ENCODE measurements around the gene RPS6KA4. TPM values are rescaled to one million over a fixed set of nuclear protein-coding genes. Genes with fewer than 3 reads are reported as not detected.

The RPS6KA4 gene
- polyA plus RNA-seq, 4 donors = 27.5 to 33.4 (median 29.3) TPM

DNA sequence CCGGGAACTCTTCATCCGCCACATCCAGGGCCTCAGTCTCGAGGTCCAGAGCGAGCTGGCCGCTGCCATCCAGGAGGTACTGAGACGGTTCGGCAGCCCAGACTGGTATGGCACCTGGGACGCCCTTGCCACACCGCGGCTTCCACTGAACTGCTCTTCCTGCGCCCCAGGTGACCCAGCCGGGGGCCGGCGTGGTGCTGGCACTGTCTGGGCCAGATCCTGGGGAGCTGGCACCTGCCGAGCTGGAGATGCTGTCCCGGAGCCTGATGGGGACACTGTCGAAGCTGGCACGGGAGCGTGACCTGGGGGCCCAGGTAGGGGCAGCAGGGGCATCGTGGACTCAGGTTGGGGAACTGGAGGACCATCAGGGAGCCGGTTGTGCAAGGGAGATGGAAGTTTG lies 17.5 kb upstream of the RPS6KA4 start:
- DNase-seq (no peak), FAIRE-seq (no peak)
- 83 to 87% (median 86%) methylated on average over 19 to 21 of the region's 21 CpGs for WGBS, 3 donors
- peaks cover 0 to 4% (median 0%) of the 10 kb centered on the region in 3 donors for H3K36me3 ChIP-seq (ENCODE audit: control insufficient read depth in 3 of 3, insufficient read depth in 2 of 3, low read depth in 1 of 3, low read length in 3 of 3)
- H3K27ac ChIP-seq (ENCODE audit: low read depth in 1 of 3, low read length in 2 of 3) = no peak overlapping the region
- peaks cover 0 to 23% (median 0%) of the 10 kb centered on the region in 3 donors for H3K27me3 ChIP-seq (ENCODE audit: control insufficient read depth in 3 of 3, insufficient read depth in 3 of 3, low read length in 3 of 3)
- H3K4me1 ChIP-seq (ENCODE audit: control insufficient read depth in 3 of 3, insufficient read depth in 2 of 3, low read depth in 1 of 3, low read length in 2 of 3) = peaks cover 0 to 35% (median 10%) of the 10 kb centered on the region in 3 donors
- no peaks in the 10 kb centered on the region for H3K9me3 ChIP-seq (ENCODE audit: control insufficient read depth in 2 of 2, insufficient read depth in 1 of 2, low read depth in 1 of 2, low read length in 1 of 2)
- H3K4me3 ChIP-seq (ENCODE audit: low read depth in 1 of 3, low read length in 3 of 3) = no peak overlapping the region

DNA sequence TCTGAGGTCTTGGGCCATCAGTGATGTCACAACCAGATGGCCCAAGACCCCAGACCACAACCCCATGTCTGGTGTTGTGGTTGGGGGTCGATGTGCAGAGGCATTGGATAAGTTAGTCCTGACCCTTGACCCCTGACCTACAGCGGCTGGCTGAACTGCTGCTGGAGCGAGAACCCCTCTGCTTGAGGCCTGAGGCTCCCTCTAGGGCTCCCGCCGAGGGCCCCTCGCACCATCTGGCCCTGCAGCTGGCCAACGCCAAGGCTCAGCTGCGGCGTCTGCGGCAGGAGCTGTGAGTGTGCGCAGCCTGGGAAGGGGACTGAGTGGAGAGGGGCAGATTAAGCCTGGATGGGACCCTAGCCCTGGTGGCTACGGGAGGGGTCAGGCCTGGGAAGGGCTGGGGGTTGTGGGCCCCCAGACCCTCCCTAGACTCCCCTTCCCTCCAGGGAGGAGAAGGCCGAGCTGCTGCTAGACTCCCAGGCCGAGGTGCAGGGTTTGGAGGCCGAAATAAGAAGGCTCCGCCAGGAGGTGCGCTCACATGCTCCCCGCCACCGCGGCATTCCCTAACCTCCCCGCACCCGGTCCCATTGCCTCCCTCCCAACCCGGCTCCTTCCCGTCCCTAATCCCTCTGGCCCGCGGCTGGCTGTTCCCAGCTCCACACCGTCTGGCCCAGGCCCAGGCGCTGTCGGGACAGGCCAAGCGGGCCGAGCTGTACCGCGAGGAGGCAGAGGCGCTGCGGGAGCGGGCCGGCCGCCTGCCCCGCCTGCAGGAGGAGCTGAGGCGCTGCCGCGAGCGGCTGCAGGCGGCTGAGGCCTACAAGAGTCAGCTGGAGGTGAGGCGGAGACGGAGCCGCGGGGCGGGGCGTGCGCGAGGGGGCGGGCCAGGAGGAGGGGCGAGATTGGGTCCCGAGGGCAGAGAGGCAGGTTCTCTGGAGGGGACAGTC lies 16.8 kb upstream of the RPS6KA4 start:
- H3K4me3 ChIP-seq (ENCODE audit: low read depth in 1 of 3, low read length in 3 of 3) = peak overlapping the region; percentile 17 to 39 (median 38)
- peaks cover 0 to 23% (median 0%) of the 10 kb centered on the region in 3 donors for H3K27me3 ChIP-seq (ENCODE audit: control insufficient read depth in 3 of 3, insufficient read depth in 3 of 3, low read length in 3 of 3)
- no peak for FAIRE-seq
- WGBS, 3 donors = 14 to 23% (median 18%) methylated on average over 47 to 55 of the region's 55 CpGs
- peaks cover 0 to 4% (median 0%) of the 10 kb centered on the region in 3 donors for H3K36me3 ChIP-seq (ENCODE audit: control insufficient read depth in 3 of 3, insufficient read depth in 2 of 3, low read depth in 1 of 3, low read length in 3 of 3)
- H3K9me3 ChIP-seq (ENCODE audit: control insufficient read depth in 2 of 2, insufficient read depth in 1 of 2, low read depth in 1 of 2, low read length in 1 of 2) = no peaks in the 10 kb centered on the region
- H3K27ac ChIP-seq (ENCODE audit: low read depth in 1 of 3, low read length in 2 of 3) = peak overlapping the region; percentile 2 to 28 (median 23)
- peak; percentile 91 to 95 for DNase-seq
- peaks cover 0 to 35% (median 10%) of the 10 kb centered on the region in 3 donors for H3K4me1 ChIP-seq (ENCODE audit: control insufficient read depth in 3 of 3, insufficient read depth in 2 of 3, low read depth in 1 of 3, low read length in 2 of 3)

DNA sequence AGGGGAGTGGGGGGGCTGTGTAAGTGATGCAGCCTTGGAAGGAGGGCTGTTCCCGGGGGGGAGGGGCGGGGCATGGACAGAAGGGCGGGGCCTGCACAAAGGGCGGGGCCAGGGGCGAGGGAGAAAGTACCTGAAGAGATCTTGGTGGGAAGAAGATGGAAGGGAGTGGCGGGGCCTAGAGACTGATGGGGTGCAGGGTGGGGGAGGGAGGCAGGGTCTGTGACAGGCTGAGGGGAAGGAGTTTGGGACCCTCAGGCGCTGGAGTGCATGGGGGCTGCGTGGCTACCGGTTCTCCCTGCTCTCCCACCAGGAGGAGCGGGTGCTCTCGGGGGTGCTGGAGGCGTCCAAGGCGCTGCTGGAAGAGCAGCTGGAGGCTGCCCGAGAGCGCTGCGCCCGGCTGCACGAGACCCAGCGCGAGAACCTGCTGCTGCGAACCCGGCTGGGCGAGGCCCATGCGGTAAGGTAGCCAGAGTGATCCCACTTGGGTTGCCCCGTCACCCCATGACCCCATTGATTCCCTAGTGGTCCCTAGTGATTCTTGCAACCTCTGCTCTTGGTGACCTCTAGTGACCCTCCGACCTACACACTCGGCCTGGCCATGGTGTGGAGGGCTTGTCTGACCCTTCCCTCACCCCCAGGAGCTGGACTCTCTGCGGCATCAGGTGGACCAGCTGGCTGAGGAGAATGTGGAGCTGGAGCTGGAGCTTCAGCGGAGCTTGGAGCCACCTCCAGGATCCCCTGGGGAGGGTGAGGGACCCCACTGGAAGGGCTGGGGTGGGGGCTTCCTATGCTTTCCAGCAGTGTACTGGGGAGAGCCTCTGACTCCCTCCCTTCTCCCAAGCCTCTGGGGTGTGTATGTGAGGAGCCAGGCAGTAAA lies 15.9 kb upstream of the RPS6KA4 start:
- Histone ChIP-seq H3K27ac (ENCODE audit: low read depth in 1 of 3, low read length in 2 of 3) (no peak overlapping the region), H3K4me3 (ENCODE audit: low read depth in 1 of 3, low read length in 3 of 3) (peak overlapping the region in 1 of 3 donors; percentile 12), H3K36me3 (ENCODE audit: control insufficient read depth in 3 of 3, insufficient read depth in 2 of 3, low read depth in 1 of 3, low read length in 3 of 3) (peaks cover 0 to 4% (median 0%) of the 10 kb centered on the region in 3 donors), H3K27me3 (ENCODE audit: control insufficient read depth in 3 of 3, insufficient read depth in 3 of 3, low read length in 3 of 3) (peaks cover 0 to 23% (median 0%) of the 10 kb centered on the region in 3 donors), H3K4me1 (ENCODE audit: control insufficient read depth in 3 of 3, insufficient read depth in 2 of 3, low read depth in 1 of 3, low read length in 2 of 3) (peaks cover 0 to 35% (median 10%) of the 10 kb centered on the region in 3 donors), H3K9me3 (ENCODE audit: control insufficient read depth in 2 of 2, insufficient read depth in 1 of 2, low read depth in 1 of 2, low read length in 1 of 2) (no peaks in the 10 kb centered on the region)
- DNase-seq (no peak), FAIRE-seq (no peak)
- 39 to 59% (median 58%) methylated on average over 14 to 29 of the region's 29 CpGs for WGBS, 3 donors

DNA sequence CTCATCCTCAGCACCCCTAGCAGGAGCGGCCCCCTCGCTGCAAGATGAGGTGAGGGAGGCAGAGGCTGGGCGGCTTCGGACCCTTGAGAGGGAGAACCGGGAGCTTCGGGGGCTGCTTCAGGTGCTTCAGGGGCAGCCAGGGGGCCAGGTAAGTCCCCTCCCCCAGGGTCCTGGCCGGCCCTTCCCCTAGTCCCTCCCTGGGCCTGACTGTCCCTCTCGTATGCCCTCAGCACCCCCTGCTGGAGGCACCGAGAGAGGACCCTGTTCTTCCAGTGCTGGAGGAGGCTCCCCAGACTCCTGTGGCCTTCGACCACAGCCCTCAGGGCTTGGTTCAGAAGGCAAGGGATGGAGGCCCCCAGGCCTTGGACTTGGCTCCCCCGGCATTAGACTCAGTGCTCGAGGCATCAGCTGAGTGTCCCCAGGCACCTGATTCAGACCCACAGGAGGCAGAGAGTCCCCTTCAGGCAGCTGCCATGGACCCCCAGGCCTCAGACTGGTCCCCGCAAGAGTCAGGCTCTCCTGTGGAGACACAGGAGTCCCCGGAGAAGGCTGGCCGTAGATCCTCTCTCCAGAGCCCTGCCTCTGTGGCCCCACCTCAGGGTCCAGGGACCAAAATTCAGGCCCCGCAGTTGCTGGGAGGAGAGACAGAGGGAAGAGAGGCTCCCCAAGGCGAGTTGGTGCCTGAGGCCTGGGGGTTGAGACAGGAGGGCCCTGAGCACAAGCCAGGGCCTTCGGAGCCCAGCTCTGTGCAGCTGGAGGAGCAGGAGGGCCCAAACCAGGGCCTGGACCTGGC lies 15.0 kb upstream of the RPS6KA4 start:
- WGBS, 3 donors = 81 to 83% (median 83%) methylated on average over 15 to 18 of the region's 18 CpGs
- no peaks in the 10 kb centered on the region for H3K9me3 ChIP-seq (ENCODE audit: control insufficient read depth in 2 of 2, insufficient read depth in 1 of 2, low read depth in 1 of 2, low read length in 1 of 2)
- peaks cover 0 to 35% (median 10%) of the 10 kb centered on the region in 3 donors for H3K4me1 ChIP-seq (ENCODE audit: control insufficient read depth in 3 of 3, insufficient read depth in 2 of 3, low read depth in 1 of 3, low read length in 2 of 3)
- peak overlapping the region in 1 of 3 donors; percentile 15 for H3K27ac ChIP-seq (ENCODE audit: low read depth in 1 of 3, low read length in 2 of 3)
- no peak for FAIRE-seq
- H3K27me3 ChIP-seq (ENCODE audit: control insufficient read depth in 3 of 3, insufficient read depth in 3 of 3, low read length in 3 of 3) = peaks cover 0 to 23% (median 0%) of the 10 kb centered on the region in 3 donors
- peaks cover 0 to 5% (median 0%) of the 10 kb centered on the region in 3 donors for H3K36me3 ChIP-seq (ENCODE audit: control insufficient read depth in 3 of 3, insufficient read depth in 2 of 3, low read depth in 1 of 3, low read length in 3 of 3)
- H3K4me3 ChIP-seq (ENCODE audit: low read depth in 1 of 3, low read length in 3 of 3) = no peak overlapping the region
- peak in 1 of 2 donors; percentile 61 for DNase-seq

DNA sequence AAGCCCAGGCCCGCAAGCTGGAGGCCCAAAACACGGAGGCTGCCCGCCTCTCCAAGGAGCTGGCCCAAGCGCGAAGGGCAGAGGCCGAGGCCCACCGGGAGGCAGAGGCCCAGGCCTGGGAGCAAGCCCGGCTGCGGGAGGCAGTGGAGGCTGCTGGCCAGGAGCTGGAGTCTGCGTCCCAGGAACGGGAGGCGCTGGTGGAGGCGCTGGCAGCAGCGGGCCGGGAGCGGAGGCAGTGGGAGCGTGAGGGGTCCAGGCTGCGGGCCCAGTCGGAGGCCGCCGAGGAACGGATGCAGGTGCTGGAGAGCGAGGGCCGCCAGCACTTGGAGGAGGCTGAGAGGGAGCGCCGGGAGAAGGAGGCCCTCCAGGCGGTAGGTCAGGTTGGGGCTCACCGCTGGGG lies 14.2 kb upstream of the RPS6KA4 start:
- no peak overlapping the region for H3K4me3 ChIP-seq (ENCODE audit: low read depth in 1 of 3, low read length in 3 of 3)
- no peaks in the 10 kb centered on the region for H3K9me3 ChIP-seq (ENCODE audit: control insufficient read depth in 2 of 2, insufficient read depth in 1 of 2, low read depth in 1 of 2, low read length in 1 of 2)
- peaks cover 0 to 35% (median 10%) of the 10 kb centered on the region in 3 donors for H3K4me1 ChIP-seq (ENCODE audit: control insufficient read depth in 3 of 3, insufficient read depth in 2 of 3, low read depth in 1 of 3, low read length in 2 of 3)
- H3K36me3 ChIP-seq (ENCODE audit: control insufficient read depth in 3 of 3, insufficient read depth in 2 of 3, low read depth in 1 of 3, low read length in 3 of 3) = peaks cover 0 to 9% (median 0%) of the 10 kb centered on the region in 3 donors
- no peak overlapping the region for H3K27ac ChIP-seq (ENCODE audit: low read depth in 1 of 3, low read length in 2 of 3)
- peaks cover 0 to 22% (median 0%) of the 10 kb centered on the region in 3 donors for H3K27me3 ChIP-seq (ENCODE audit: control insufficient read depth in 3 of 3, insufficient read depth in 3 of 3, low read length in 3 of 3)
- DNase-seq (no peak), FAIRE-seq (no peak)
- 96 to 97% (median 96%) methylated on average over 22 to 28 of the region's 28 CpGs for WGBS, 3 donors

DNA sequence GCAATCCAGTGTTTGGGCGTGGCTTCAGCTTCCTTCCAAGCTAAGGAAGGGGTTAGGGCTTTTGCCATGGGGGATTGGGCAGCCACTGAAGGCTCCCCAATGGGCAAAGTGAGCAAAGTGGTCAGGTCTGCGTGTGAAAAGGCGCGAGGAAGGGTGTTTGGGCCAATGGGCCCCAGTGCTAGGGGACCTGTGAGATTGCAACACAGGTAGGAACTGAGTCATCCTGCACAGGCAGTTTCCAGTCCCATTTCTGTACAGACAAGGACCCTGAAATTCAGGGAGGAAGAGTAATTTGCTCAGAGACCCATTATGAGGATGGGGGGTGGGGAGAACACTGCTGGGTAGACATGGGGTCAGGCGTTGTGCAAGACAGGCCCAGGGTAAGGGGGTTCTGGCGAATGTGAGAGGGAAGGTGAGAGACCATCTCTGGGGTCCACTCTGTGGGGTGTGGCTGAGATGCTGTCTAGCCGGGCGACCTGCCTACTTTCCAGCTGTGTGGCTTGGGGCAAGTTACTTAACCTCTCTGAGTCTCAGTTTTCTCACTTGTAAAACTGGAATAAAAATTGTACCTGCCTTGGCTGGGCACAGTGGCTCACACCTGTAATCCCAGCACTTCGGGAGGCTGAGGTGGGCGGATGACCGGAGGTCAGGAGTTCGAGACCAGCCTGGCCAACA lies 11.6 kb upstream of the RPS6KA4 start:
- Histone ChIP-seq H3K4me1 (ENCODE audit: control insufficient read depth in 3 of 3, insufficient read depth in 2 of 3, low read depth in 1 of 3, low read length in 2 of 3) (peaks cover 0 to 17% (median 0%) of the 10 kb centered on the region in 3 donors), H3K4me3 (ENCODE audit: low read depth in 1 of 3, low read length in 3 of 3) (no peak overlapping the region), H3K9me3 (ENCODE audit: control insufficient read depth in 2 of 2, insufficient read depth in 1 of 2, low read depth in 1 of 2, low read length in 1 of 2) (no peaks in the 10 kb centered on the region), H3K36me3 (ENCODE audit: control insufficient read depth in 3 of 3, insufficient read depth in 2 of 3, low read depth in 1 of 3, low read length in 3 of 3) (peaks cover 0 to 12% (median 0%) of the 10 kb centered on the region in 3 donors), H3K27ac (ENCODE audit: low read depth in 1 of 3, low read length in 2 of 3) (no peak overlapping the region), H3K27me3 (ENCODE audit: control insufficient read depth in 3 of 3, insufficient read depth in 3 of 3, low read length in 3 of 3) (no peaks in the 10 kb centered on the region)
- DNase-seq (no peak), FAIRE-seq (no peak)
- WGBS, 3 donors = 86 to 93% (median 90%) methylated on average over 12 of the region's 12 CpGs

DNA sequence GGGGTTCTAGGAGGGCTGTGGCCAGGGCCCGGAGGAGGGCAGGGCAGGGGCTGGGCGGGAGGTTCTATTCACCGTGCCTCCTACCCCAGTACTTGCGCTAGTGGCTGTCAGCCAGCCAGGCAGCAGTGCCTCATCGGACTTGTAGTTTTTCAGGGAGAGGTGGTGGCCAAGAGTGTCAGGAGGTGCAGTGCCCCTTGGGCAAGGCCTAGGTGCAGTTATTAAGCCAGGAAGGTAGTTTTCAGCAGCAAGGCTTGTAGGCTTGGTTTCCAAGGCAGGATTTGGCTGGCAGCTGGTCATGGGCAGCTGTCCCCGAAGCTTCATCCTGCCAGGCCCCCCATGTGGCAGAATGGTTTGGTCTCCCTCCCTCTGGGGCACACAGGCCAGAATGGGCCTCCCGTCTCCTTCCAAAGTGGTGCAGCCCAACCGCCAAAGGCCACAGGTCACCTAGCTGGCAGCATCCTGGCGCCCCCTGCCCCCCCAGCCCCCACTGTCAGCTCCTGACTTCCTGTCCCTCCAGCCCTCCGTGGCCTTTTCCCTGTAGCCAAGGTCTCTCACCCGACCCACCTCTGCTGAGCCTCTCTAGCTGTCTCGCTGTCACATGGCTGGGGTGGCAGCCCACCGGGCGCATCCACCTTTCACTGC lies 10.5 kb upstream of the RPS6KA4 start:
- Histone ChIP-seq H3K27ac (ENCODE audit: low read depth in 1 of 3, low read length in 2 of 3) (no peak overlapping the region), H3K36me3 (ENCODE audit: control insufficient read depth in 3 of 3, insufficient read depth in 2 of 3, low read depth in 1 of 3, low read length in 3 of 3) (peaks cover 0 to 14% (median 0%) of the 10 kb centered on the region in 3 donors), H3K4me1 (ENCODE audit: control insufficient read depth in 3 of 3, insufficient read depth in 2 of 3, low read depth in 1 of 3, low read length in 2 of 3) (peaks cover 0 to 10% (median 0%) of the 10 kb centered on the region in 3 donors), H3K27me3 (ENCODE audit: control insufficient read depth in 3 of 3, insufficient read depth in 3 of 3, low read length in 3 of 3) (no peaks in the 10 kb centered on the region), H3K4me3 (ENCODE audit: low read depth in 1 of 3, low read length in 3 of 3) (no peak overlapping the region), H3K9me3 (ENCODE audit: control insufficient read depth in 2 of 2, insufficient read depth in 1 of 2, low read depth in 1 of 2, low read length in 1 of 2) (no peaks in the 10 kb centered on the region)
- 48 to 66% (median 63%) methylated on average over 12 to 14 of the region's 14 CpGs for WGBS, 3 donors
- DNase-seq (no peak), FAIRE-seq (no peak)

Measured in small intestine (tissue), 7 donors.